Esophagus muscularis mucosa (tissue), 4 donors: Measurements from ENCODE around the gene PRORP. TPM values are rescaled to one million over a fixed set of nuclear protein-coding genes. Genes with fewer than 3 reads are reported as not detected.
A peak's percentile ranks its signal among the peaks of the same experiment; 100 is the strongest.

Source experiments
- DNase-seq: peaks from one replicate; pipeline ENCODE4 v3.0.0-alpha.2; 2017; ENCODE audit errors: extremely low spot score
- H3K27ac ChIP-seq, 4 donors: fragments of 200-600 bp; sonication (generic); replicated peaks in 1 of 4; 1 replicate in 3 of 4; 2 replicates in 1 of 4; pipeline ENCODE4 v1.5.1; 2016 to 2019; ENCODE audit warnings: mild to moderate bottlenecking in 1 of 4
- H3K27me3 ChIP-seq, 4 donors: fragments of 200-600 bp; sonication (generic); one replicate each; pipeline versions ENCODE4 v1.5.1 to v1.6.0; 2016 to 2019
- H3K36me3 ChIP-seq, 4 donors: fragments of 200-600 bp; sonication (generic); one replicate each; pipeline ENCODE4 v1.5.1; 2016 to 2019
- H3K4me1 ChIP-seq, 4 donors: fragments of 200-600 bp; sonication (generic); one replicate each; pipeline ENCODE4 v1.5.1; 2016 to 2019
- H3K4me3 ChIP-seq, 4 donors: fragments of 200-600 bp; sonication (generic); 1 replicate in 2 of 4; 2 replicates in 2 of 4; pipeline ENCODE4 v1.5.1; 2016 to 2019; ENCODE audit warnings: mild to moderate bottlenecking in 4 of 4, moderate library complexity in 1 of 4
- H3K9me3 ChIP-seq, 4 donors: fragments of 200-600 bp; sonication (generic); 1 replicate in 3 of 4; 2 replicates in 1 of 4; pipeline ENCODE4 v1.5.1; 2016 to 2019
- EP300 ChIP-seq: sonication (generic); formaldehyde crosslinking; IDR thresholded peaks from one replicate; pipeline ENCODE4 v1.6.1; 2017; ENCODE audit warnings: antibody characterized with exemption
- POLR2A ChIP-seq: fragments of 450-650 bp; IDR thresholded peaks from one replicate; pipeline ENCODE4 v1.6.1; 2017; ENCODE audit warnings: antibody characterized with exemption, moderate library complexity, mild to moderate bottlenecking, low read depth
- POLR2AphosphoS5 ChIP-seq, 2 donors: sonication (generic); formaldehyde crosslinking; IDR thresholded peaks; one replicate each; pipeline ENCODE4 v1.6.1; 2017; ENCODE audit warnings: antibody characterized with exemption in 2 of 2
- WGBS: methylation state at CpG from one replicate; pipeline ENCODE4 v1.1.5; 2018; 5-methylcytosine and 5-hydroxymethylcytosine counted together
- intact Hi-C: fragments of 100-400 bp; cut with DNase I; formaldehyde crosslinking; loops from one replicate; pipeline ENCODE4 v1.15.1; 2023
- total RNA-seq, 4 donors: library from RNA; depleted of rRNA; stranded (reverse); fragments of >200 nt; gene quantifications; one replicate each; pipeline versions ENCODE4 v1.1.0 to v1.2.1, GENCODE V29; 2016
- TF ChIP-seq, protein P1 (sequence below), 3 experiments: fragments of 200-600 bp in 2 of 3; fragments of 450-650 bp in 1 of 3; sonication (generic) in 2 of 3; IDR thresholded peaks; one replicate each; pipeline ENCODE4 v1.5.1; 2017 to 2019; ENCODE audit warnings: antibody characterized with exemption in 3 of 3, mild to moderate bottlenecking in 2 of 3, moderate library complexity in 1 of 3

The PRORP gene
- total RNA-seq, 4 donors from 2014 or later: 9.6 to 20.0 (median 17.3) TPM

- H3K27me3 ChIP-seq: no peaks in the 10 kb centered on the region
- H3K4me1 ChIP-seq: peaks cover 0 to 8% (median 0%) of the 10 kb centered on the region in 4 donors
- no peak overlapping the region for H3K4me3 ChIP-seq
- TF ChIP-seq, protein P1, sequence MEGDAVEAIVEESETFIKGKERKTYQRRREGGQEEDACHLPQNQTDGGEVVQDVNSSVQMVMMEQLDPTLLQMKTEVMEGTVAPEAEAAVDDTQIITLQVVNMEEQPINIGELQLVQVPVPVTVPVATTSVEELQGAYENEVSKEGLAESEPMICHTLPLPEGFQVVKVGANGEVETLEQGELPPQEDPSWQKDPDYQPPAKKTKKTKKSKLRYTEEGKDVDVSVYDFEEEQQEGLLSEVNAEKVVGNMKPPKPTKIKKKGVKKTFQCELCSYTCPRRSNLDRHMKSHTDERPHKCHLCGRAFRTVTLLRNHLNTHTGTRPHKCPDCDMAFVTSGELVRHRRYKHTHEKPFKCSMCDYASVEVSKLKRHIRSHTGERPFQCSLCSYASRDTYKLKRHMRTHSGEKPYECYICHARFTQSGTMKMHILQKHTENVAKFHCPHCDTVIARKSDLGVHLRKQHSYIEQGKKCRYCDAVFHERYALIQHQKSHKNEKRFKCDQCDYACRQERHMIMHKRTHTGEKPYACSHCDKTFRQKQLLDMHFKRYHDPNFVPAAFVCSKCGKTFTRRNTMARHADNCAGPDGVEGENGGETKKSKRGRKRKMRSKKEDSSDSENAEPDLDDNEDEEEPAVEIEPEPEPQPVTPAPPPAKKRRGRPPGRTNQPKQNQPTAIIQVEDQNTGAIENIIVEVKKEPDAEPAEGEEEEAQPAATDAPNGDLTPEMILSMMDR (IDR thresholded peaks at IDR 0.05): no peak
- TF ChIP-seq POLR2A (no peak), POLR2AphosphoS5 (IDR thresholded peaks at IDR 0.05) (no peak), EP300 (no peak)
- intact Hi-C loops: no loop called here
- H3K9me3 ChIP-seq: no peaks in the 10 kb centered on the region
- no peak overlapping the region for H3K27ac ChIP-seq
- WGBS: 78% methylated on average over 5 of the region's 6 CpGs
- DNase-seq: no peak
- peaks cover 0 to 44% (median 25%) of the 10 kb centered on the region in 4 donors for H3K36me3 ChIP-seq
Observed at GRCh38 chr14:35133542-35134328, 11.4 kb downstream of the PRORP start.

DNA sequence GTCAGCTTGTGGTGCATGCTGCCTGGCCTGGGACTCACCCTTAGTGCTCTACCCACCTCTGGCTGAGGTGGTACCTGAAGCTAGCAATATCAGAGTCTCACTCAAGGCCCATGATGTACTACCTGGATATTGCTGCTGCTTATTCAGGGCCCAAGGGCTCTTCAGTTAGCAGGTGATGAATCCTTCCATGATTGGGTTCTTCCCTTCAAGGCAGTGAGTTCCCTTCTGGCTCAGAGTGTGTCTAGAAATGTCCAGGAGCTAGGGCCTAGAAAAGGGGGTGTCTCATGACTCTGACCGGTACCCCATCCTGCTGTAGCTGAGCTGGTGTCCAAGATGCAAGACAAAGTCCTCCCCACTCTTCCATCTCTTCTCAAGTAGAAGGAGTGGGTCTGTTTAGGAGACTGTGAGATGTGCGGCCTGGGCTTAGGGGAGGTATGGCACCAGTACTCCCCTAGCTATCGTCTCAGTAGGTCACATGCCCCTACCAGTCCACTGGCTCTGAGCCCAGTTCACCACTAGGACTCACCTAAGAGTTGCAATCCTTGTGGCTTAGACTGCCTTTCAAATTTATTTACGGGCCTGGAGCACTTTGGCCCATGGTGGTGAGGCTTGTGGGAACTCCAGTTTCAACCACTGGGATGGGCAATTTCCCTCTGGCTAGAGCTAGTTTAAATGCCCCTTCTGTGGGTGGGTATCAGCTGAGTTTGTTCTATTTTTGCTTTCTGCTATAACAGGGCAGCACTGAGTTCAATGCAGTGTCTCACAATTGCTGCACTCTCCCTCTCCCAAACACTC lies 12.2 kb downstream of the PRORP start:
- 56% methylated on average over 2 of the region's 4 CpGs for WGBS

DNA sequence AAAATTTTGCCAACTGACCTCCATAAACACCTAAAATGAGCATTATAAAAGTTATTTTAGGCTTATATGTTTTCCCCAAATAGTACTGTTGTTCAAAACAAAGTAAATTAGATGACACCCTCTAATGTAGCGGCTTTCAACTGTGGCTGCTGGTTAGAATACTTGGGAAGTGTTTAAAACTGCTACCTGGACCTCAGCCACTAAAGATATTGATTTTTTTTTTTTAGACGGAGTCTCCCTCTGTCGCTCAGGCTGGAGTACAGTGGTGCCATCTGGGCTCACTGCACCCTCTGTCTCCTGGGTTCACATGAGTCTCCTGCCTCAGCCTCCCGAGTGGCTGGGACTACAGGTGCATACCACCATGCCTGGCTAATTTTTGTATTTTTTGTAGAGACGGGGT lies 16.2 kb downstream of the PRORP start:
- H3K36me3 ChIP-seq: peaks cover 0 to 37% (median 21%) of the 10 kb centered on the region in 4 donors
- intact Hi-C loops: no loop called here
- no peak for TF ChIP-seq EP300

More for the DNA sequence above, 12.2 kb downstream of the PRORP start:
- H3K9me3 ChIP-seq: no peaks in the 10 kb centered on the region
- no peak for TF ChIP-seq EP300
- TF ChIP-seq, protein P1 (IDR thresholded peaks at IDR 0.05): no peak
- no peak for TF ChIP-seq POLR2A
- TF ChIP-seq POLR2AphosphoS5 (IDR thresholded peaks at IDR 0.05): no peak
- H3K27me3 ChIP-seq: no peaks in the 10 kb centered on the region
- H3K36me3 ChIP-seq: peaks cover 0 to 44% (median 25%) of the 10 kb centered on the region in 4 donors
- H3K4me3 ChIP-seq: no peak overlapping the region
- H3K27ac ChIP-seq: no peak overlapping the region
- peaks cover 0 to 8% (median 0%) of the 10 kb centered on the region in 4 donors for H3K4me1 ChIP-seq
- intact Hi-C loops: no loop called here
- DNase-seq: no peak

DNA sequence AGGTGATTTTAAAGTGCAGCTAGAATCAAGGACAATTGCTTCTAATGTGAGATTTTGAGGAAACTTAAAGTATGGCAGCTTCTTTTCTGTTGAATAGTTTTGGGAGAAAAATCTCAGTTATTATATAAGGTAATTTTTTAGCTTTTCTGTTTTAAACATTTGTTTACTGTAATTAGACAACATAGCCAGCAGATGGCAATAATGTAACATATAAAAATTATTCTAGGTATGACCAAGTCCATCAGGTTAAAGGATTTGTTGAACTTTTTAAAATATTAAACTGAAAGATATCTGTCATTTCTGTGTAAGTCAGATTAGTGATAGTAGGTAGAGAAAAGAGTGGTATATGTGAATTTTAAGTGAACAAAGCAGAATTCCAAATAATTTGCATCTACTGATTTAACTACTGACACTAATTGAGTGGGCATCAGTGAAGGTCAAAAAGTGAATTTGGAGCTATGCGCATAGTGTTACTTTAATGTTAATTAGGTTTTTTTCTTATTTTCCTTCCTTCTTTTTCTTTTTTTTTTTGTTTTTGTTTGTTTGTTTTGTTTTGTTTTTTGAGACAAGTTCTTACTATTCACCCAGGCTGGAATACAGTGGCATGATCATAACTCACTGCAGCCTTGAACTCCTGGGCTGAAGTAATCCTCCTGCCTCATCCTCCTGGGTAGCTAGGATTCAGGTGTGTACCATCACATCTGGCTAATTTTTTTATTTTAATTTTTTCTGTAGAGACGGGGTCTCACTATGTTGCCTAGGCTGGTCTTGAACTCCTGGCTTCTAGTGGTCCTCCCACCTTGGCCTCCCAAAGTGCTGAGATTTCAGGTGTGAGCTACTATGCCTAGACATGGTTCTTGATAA lies 18.6 kb downstream of the PRORP start:
- no CpG with 5 or more reads among the region's 2 CpGs for WGBS

More for the DNA sequence above, 16.2 kb downstream of the PRORP start:
- no peak overlapping the region for H3K4me3 ChIP-seq
- no peak overlapping the region for H3K27ac ChIP-seq
- no CpG with 5 or more reads among the region's 5 CpGs for WGBS
- H3K9me3 ChIP-seq: no peaks in the 10 kb centered on the region
- no peak for DNase-seq
- no peaks in the 10 kb centered on the region for H3K27me3 ChIP-seq
- H3K4me1 ChIP-seq: peaks cover 0 to 8% (median 0%) of the 10 kb centered on the region in 4 donors

More for the DNA sequence above, 18.6 kb downstream of the PRORP start:
- H3K27me3 ChIP-seq: no peaks in the 10 kb centered on the region
- H3K36me3 ChIP-seq: peaks cover 0 to 29% (median 7%) of the 10 kb centered on the region in 4 donors
- DNase-seq: no peak
- no peak overlapping the region for H3K27ac ChIP-seq
- no peak overlapping the region for H3K4me3 ChIP-seq
- H3K4me1 ChIP-seq: no peaks in the 10 kb centered on the region
- intact Hi-C loops: loop anchor here (2.0 to 5.0 kb wide), 2 partner anchors 71 to 274 kb away; no protein-coding TSS in a partner anchor
- TF ChIP-seq, protein P1 (IDR thresholded peaks at IDR 0.05): peak in 1 of 3 experiments; percentile 35
- TF ChIP-seq EP300 (no peak), POLR2A (no peak), POLR2AphosphoS5 (IDR thresholded peaks at IDR 0.05) (no peak)
- no peaks in the 10 kb centered on the region for H3K9me3 ChIP-seq
